Fibroblast of lung (primary cell): ENCODE measurements around the gene MS4A4E. TPM values are rescaled to one million over a fixed set of nuclear protein-coding genes. Genes with fewer than 3 reads are reported as not detected.

Experiments used
- DNase-seq, 2 donors: peaks; one replicate each; pipeline versions ENCODE4 v3.0.0 to v3.0.0-alpha.2; 2010; ENCODE audit warnings: low read depth in 2 of 2
- H2AFZ ChIP-seq: 2 replicates; pipeline ENCODE4 v1.5.1; 2012; ENCODE audit warnings: low read length, control low read depth, inconsistent platforms
- H3K27ac ChIP-seq: 2 replicates; pipeline ENCODE4 v1.5.1; 2011; ENCODE audit warnings: low read length, control low read depth; ENCODE audit not compliant: insufficient read depth
- H3K27me3 ChIP-seq: 2 replicates; pipeline ENCODE4 v1.5.1; 2011; ENCODE audit warnings: mild to moderate bottlenecking, low read length; ENCODE audit not compliant: control insufficient read depth, insufficient read depth
- H3K36me3 ChIP-seq: 2 replicates; pipeline ENCODE4 v1.5.1; 2011; ENCODE audit warnings: low read length; ENCODE audit not compliant: control insufficient read depth, insufficient read depth
- H3K4me1 ChIP-seq: 2 replicates; pipeline ENCODE4 v1.5.1; 2011; ENCODE audit warnings: low read length; ENCODE audit not compliant: control insufficient read depth, insufficient read depth; ENCODE audit errors: extremely low read depth
- H3K4me2 ChIP-seq: 2 replicates; pipeline ENCODE4 v1.5.1; 2011; ENCODE audit warnings: low read length, control low read depth; ENCODE audit not compliant: insufficient read depth; ENCODE audit errors: extremely low read depth
- H3K4me3 ChIP-seq, 4 experiments: fragments of 200-600 bp in 1 of 4; sonication (generic) in 1 of 4; replicated peaks in 1 of 4; 2 replicates each; pipeline ENCODE4 v1.5.1; 2011 to 2016; ENCODE audit warnings: low read length in 4 of 4, low read depth in 3 of 4, mild to moderate bottlenecking in 3 of 4, control low read depth in 2 of 4, inconsistent platforms in 1 of 4, mixed read lengths in 1 of 4; ENCODE audit not compliant: insufficient read depth in 1 of 4; ENCODE audit errors: control extremely low read depth in 1 of 4
- H3K79me2 ChIP-seq: 2 replicates; pipeline ENCODE4 v1.5.1; 2012; ENCODE audit warnings: mild to moderate bottlenecking, low read length, inconsistent platforms; ENCODE audit not compliant: control insufficient read depth, insufficient read depth
- H3K9ac ChIP-seq: 2 replicates; pipeline ENCODE4 v1.5.1; 2011; ENCODE audit warnings: mild to moderate bottlenecking, low read length, control low read depth; ENCODE audit not compliant: insufficient read depth
- H3K9me3 ChIP-seq: 2 replicates; pipeline ENCODE4 v1.5.1; 2012; ENCODE audit warnings: low read depth, low read length; ENCODE audit not compliant: control insufficient read depth, insufficient read depth
- H4K20me1 ChIP-seq: 2 replicates; pipeline ENCODE4 v1.5.1; 2011; ENCODE audit warnings: low read length; ENCODE audit not compliant: control insufficient read depth, insufficient read depth; ENCODE audit errors: extremely low read depth
- EZH2 ChIP-seq: IDR thresholded peaks from 2 replicates; pipeline ENCODE4 v1.5.1; 2012; ENCODE audit warnings: low read length, control low read depth, mild to moderate bottlenecking; ENCODE audit errors: missing control alignments
- polyA plus RNA-seq, 2 donors: library from polyadenylated mRNA; depleted of rRNA in 1 of 2; stranded (reverse) in 1 of 2; unstranded in 1 of 2; fragments of >200 nt; gene quantifications; 2 replicates each; pipeline ENCODE4 v1.2.1, GENCODE V29; 2011 to 2012; ENCODE audit warnings: missing spikeins in 1 of 2
- total RNA-seq: library from RNA; depleted of rRNA; stranded (reverse); fragments of >200 nt; gene quantifications from 2 replicates; pipeline ENCODE4 v1.2.1, GENCODE V29; 2014
- TF ChIP-seq, protein P1 (sequence below), 2 donors: IDR thresholded peaks in 1 of 2; conservative IDR thresholded peaks in 1 of 2; 1 replicate in 1 of 2; 2 replicates in 1 of 2; pipeline ENCODE4 v1.5.1; 2011 to 2012; ENCODE audit warnings: low read length in 2 of 2, control low read depth in 1 of 2, inconsistent platforms in 1 of 2, low read depth in 1 of 2, mild to moderate bottlenecking in 1 of 2

The MS4A4E gene
- total and polyA plus RNA-seq, 2 donors (not counting 1 experiment from before 2014, with no cell fraction given): not detected

DNA sequence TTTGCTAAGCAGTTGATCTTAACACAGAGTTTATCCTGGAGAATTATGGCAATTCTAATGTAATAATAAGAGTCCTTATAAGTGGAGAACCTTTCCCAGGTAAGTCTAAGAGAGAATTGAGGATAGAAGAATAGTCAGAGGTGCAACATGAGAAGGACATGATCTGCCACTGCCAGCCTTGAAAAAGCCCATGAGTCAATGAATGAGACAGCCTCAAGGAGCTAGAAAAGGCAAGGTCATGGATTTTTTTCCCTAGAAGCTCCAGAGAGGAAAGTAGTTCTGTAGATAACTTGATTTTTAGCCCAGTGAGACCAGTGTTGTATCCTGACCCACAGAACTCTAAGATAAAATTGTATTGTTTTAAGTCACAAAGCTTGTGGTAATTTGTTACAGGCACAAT, 77.0 kb downstream of the MS4A4E start:
- H3K36me3 ChIP-seq: no peaks in the 10 kb centered on the region

DNA sequence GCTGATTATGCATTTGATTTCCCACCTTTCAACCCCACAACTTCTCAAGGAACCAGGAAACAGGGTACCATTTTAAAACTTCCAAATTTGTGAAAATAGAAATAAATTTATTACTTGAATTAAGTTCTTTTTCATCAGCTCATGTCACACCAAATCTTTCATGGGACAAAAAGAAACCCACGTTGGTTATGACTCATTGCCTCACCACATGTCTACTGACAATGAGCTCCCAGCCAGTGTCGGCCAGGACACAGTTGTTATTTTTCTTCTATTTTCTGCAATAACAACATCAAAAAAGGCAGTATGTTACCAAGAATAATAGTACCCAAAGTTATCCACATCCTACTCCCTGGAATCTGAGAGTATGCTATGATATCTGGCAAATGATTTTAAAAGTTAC, 77.4 kb downstream of the MS4A4E start:
- no peak for TF ChIP-seq EZH2
- TF ChIP-seq, protein P1, sequence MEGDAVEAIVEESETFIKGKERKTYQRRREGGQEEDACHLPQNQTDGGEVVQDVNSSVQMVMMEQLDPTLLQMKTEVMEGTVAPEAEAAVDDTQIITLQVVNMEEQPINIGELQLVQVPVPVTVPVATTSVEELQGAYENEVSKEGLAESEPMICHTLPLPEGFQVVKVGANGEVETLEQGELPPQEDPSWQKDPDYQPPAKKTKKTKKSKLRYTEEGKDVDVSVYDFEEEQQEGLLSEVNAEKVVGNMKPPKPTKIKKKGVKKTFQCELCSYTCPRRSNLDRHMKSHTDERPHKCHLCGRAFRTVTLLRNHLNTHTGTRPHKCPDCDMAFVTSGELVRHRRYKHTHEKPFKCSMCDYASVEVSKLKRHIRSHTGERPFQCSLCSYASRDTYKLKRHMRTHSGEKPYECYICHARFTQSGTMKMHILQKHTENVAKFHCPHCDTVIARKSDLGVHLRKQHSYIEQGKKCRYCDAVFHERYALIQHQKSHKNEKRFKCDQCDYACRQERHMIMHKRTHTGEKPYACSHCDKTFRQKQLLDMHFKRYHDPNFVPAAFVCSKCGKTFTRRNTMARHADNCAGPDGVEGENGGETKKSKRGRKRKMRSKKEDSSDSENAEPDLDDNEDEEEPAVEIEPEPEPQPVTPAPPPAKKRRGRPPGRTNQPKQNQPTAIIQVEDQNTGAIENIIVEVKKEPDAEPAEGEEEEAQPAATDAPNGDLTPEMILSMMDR (conservative IDR thresholded peaks at IDR 0.05 in 1 of 2, IDR thresholded peaks at IDR 0.05 in 1 of 2; ENCODE audit: low read depth in 1 of 2, low read length in 2 of 2): no peak
- Histone ChIP-seq H3K4me3 (no peak overlapping the region), H3K9me3 (no peaks in the 10 kb centered on the region), H3K36me3 (no peaks in the 10 kb centered on the region), H3K4me1 (no peaks in the 10 kb centered on the region), H4K20me1 (no peaks in the 10 kb centered on the region), H3K27ac (no peak overlapping the region), H3K9ac (no peak overlapping the region), H3K4me2 (no peak overlapping the region), H2AFZ (no peak overlapping the region), H3K27me3 (no peaks in the 10 kb centered on the region), H3K79me2 (no peaks in the 10 kb centered on the region)
- DNase-seq: no peak

More for the DNA sequence above, 77.0 kb downstream of the MS4A4E start:
- H4K20me1 ChIP-seq: no peaks in the 10 kb centered on the region
- H3K27me3 ChIP-seq: no peaks in the 10 kb centered on the region
- no peaks in the 10 kb centered on the region for H3K79me2 ChIP-seq
- no peaks in the 10 kb centered on the region for H3K9me3 ChIP-seq
- H3K9ac ChIP-seq: no peak overlapping the region
- no peak overlapping the region for H3K4me3 ChIP-seq
- H3K4me2 ChIP-seq: no peak overlapping the region
- H3K4me1 ChIP-seq: no peaks in the 10 kb centered on the region
- TF ChIP-seq EZH2: no peak
- TF ChIP-seq, protein P1 (conservative IDR thresholded peaks at IDR 0.05 in 1 of 2, IDR thresholded peaks at IDR 0.05 in 1 of 2; ENCODE audit: low read depth in 1 of 2, low read length in 2 of 2): no peak
- no peak for DNase-seq
- no peak overlapping the region for H2AFZ ChIP-seq
- H3K27ac ChIP-seq: no peak overlapping the region

DNA sequence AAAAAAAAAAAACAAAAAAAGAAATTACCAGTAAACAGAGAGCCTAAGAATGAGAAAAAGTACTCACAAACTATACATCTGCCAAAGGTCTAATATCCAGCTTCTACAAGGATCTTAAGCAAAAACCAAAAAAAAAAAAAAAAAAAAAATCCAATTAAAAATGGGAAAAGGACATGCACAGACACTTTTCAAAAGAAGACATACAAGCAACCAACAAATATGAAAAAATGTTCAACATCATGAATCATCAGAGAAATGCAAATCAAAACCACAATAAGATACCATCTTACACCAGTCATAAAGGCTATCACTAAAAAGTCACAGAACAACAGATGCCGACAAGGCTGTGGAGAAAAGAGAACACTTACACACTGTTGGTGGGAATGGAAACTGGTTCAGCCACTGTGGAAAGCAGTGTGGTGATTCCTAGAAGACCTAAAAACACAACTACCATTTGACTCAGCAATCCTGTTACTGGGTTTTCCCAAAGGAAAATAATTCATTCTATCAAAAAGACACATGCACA, 78.3 kb downstream of the MS4A4E start:
- H3K4me1 ChIP-seq: no peaks in the 10 kb centered on the region

More for the DNA sequence above, 78.3 kb downstream of the MS4A4E start:
- H3K4me3 ChIP-seq: no peak overlapping the region
- DNase-seq: no peak
- no peak for TF ChIP-seq EZH2
- TF ChIP-seq, protein P1 (conservative IDR thresholded peaks at IDR 0.05 in 1 of 2, IDR thresholded peaks at IDR 0.05 in 1 of 2; ENCODE audit: low read depth in 1 of 2, low read length in 2 of 2): no peak
- H3K36me3 ChIP-seq: no peaks in the 10 kb centered on the region
- H2AFZ ChIP-seq: no peak overlapping the region
- H3K9me3 ChIP-seq: no peaks in the 10 kb centered on the region
- H4K20me1 ChIP-seq: no peaks in the 10 kb centered on the region
- no peak overlapping the region for H3K4me2 ChIP-seq
- no peaks in the 10 kb centered on the region for H3K27me3 ChIP-seq
- no peaks in the 10 kb centered on the region for H3K79me2 ChIP-seq
- H3K27ac ChIP-seq: no peak overlapping the region
- H3K9ac ChIP-seq: no peak overlapping the region
